Measurements from ENCODE around the gene CLINT1. TPM values are rescaled to one million over a fixed set of nuclear protein-coding genes. Genes with fewer than 3 reads are reported as not detected.

The CLINT1 gene
- total and polyA plus RNA-seq, 2 of the 4 experiments (the other 2 are of a cell fraction), result 144 to 146 TPM

- no peak overlapping the region for H3K9ac ChIP-seq (ENCODE audit: low read depth, low read length)
- no peak overlapping the region for H3K56ac ChIP-seq (ENCODE audit: extremely low read depth, insufficient read depth, low read length)
- H2BK5ac ChIP-seq (ENCODE audit: low read depth, low read length, poor library complexity, severe bottlenecking), result no peak overlapping the region
- no peak overlapping the region for H3K27ac ChIP-seq (ENCODE audit: insufficient read depth, low read length)
- no peak overlapping the region for H3K23ac ChIP-seq (ENCODE audit: low read depth, low read length)
- DNase-seq (no peak), ATAC-seq (ENCODE audit: low read depth) (no peak)
- peaks cover 20 to 44% of the 10 kb centered on the region in 2 experiments for H3K79me1 ChIP-seq (ENCODE audit: low read depth in 1 of 2, low read length in 2 of 2)
- no peak overlapping the region for H4K91ac ChIP-seq (ENCODE audit: insufficient read depth, low read depth, low read length)
- BruUV-seq (replicated peaks), result no TSS peak
- WGBS, 2 experiments (ENCODE audit: extremely low coverage in 2 of 2, insufficient read length in 1 of 2), result 93% methylated on average over 3 of the region's 8 CpGs; no CpG with 5 or more reads in 1 of the 2 experiments
- H4K20me1 ChIP-seq (ENCODE audit: insufficient read depth, low read length), result peaks cover 48% of the 10 kb centered on the region
- peaks cover 4% of the 10 kb centered on the region for H3K36me3 ChIP-seq (ENCODE audit: control insufficient read depth, insufficient read depth, low read length)
- H4K8ac ChIP-seq (ENCODE audit: low read depth in 2 of 2, low read length in 2 of 2), result no peak overlapping the region
- H3K4me3 ChIP-seq (ENCODE audit: insufficient read depth, low read depth, low read length), result no peak overlapping the region
- H2AK9ac ChIP-seq (replicated peaks; ENCODE audit: low read depth, low read length, poor library complexity), result no peak overlapping the region
- H3K4me2 ChIP-seq (ENCODE audit: low read depth, low read length), result no peak overlapping the region
- no peaks in the 10 kb centered on the region for H3K9me3 ChIP-seq (ENCODE audit: control insufficient read depth, insufficient read depth, low read length)
- no peak overlapping the region for H2AK5ac ChIP-seq (ENCODE audit: low read depth, low read length)
- no peak overlapping the region for H2BK15ac ChIP-seq (ENCODE audit: low read depth, low read length)
- no peak overlapping the region for H2BK120ac ChIP-seq (ENCODE audit: low read depth, low read length)
- CTCF ChIA-PET, result interaction anchor here (0.6 kb wide), 1 partner anchor 98 kb away, joined by 5 read pairs; no protein-coding TSS in a partner anchor
- H3K18ac ChIP-seq (ENCODE audit: low read depth, low read length), result no peak overlapping the region
- in situ Hi-C loops (cut with MboI; ENCODE audit: low sequenced_read_pairs) (no loop called here), intact Hi-C loops (cut with micrococcal nuclease) (no loop called here), dilution Hi-C loops (cut with HindIII; ENCODE audit: low sequenced_read_pairs, unreplicated experiment) (no loop called here)
- H2BK20ac ChIP-seq (ENCODE audit: low read depth, low read length), result no peak overlapping the region
- no peaks in the 10 kb centered on the region for H3K27me3 ChIP-seq (ENCODE audit: control insufficient read depth, insufficient read depth, low read length)
- H2AFZ ChIP-seq (replicated peaks; ENCODE audit: low read length, poor library complexity), result no peak overlapping the region
- H3K4me1 ChIP-seq (ENCODE audit: control insufficient read depth, insufficient read depth, low read length), result no peaks in the 10 kb centered on the region
- H3K4ac ChIP-seq (ENCODE audit: low read depth, low read length), result no peak overlapping the region
- no peak overlapping the region for H3K14ac ChIP-seq (replicated peaks; ENCODE audit: low read depth, low read length)
- H3K9me1 ChIP-seq (ENCODE audit: insufficient read depth, low read length), result peaks cover 12% of the 10 kb centered on the region; the same call in 1 of the 2 replicates
- H4K5ac ChIP-seq (ENCODE audit: low read depth, low read length), result no peak overlapping the region
- POLR2A ChIA-PET (ENCODE audit: unreplicated experiment), result interaction anchor here (0.6 kb wide), 1 partner anchor 99 kb away, joined by 5 read pairs; no protein-coding TSS in a partner anchor
- TF ChIP-seq SMC3 (IDR thresholded peaks at IDR 0.05; ENCODE audit: low read depth, low read length) (no peak), ELK1 (IDR thresholded peaks at IDR 0.05; ENCODE audit: borderline replicate concordance, low read depth, low read length) (no peak), RFX5 (IDR thresholded peaks at IDR 0.05; ENCODE audit: low read depth, low read length) (no peak), MXI1 (IDR thresholded peaks at IDR 0.05; ENCODE audit: borderline replicate concordance, low read depth, low read length) (no peak), RCOR1 (IDR thresholded peaks at IDR 0.05; ENCODE audit: insufficient replicate concordance, low read length) (no peak), NFE2L2 (IDR thresholded peaks at IDR 0.05; ENCODE audit: low read depth, low read length) (no peak), FOS (IDR thresholded peaks at IDR 0.05; ENCODE audit: low read depth, low read length) (no peak), MAFK (IDR thresholded peaks at IDR 0.05; ENCODE audit: low read depth, low read length) (no peak), CEBPB (IDR thresholded peaks at IDR 0.05; ENCODE audit: low read depth, low read length) (no peak), BHLHE40 (IDR thresholded peaks at IDR 0.05; ENCODE audit: low read depth, low read length) (no peak), CHD1 (IDR thresholded peaks at IDR 0.05; ENCODE audit: low read depth, low read length) (no peak), CTCF (conservative IDR thresholded peaks at IDR 0.05; ENCODE audit: low read depth, low read length) (no peak), USF2 (IDR thresholded peaks at IDR 0.05; ENCODE audit: low read depth, low read length) (no peak), MAZ (IDR thresholded peaks at IDR 0.05; ENCODE audit: borderline replicate concordance, low read depth, low read length) (no peak), POLR2A (IDR thresholded peaks at IDR 0.05; ENCODE audit: low read depth, low read length) (no peak), RAD21 (IDR thresholded peaks at IDR 0.05; ENCODE audit: low read length) (no peak)
Observed at GRCh38 chr5:157839157-157839795, 19.7 kb downstream of the CLINT1 start.

All from IMR-90 (cell line).